IPS DF 4.7 (cell line): Measurements from ENCODE around the gene NHSL1.

Experiments used
- DNase-seq: peaks from one replicate; pipeline ENCODE4 v3.0.0-alpha.2; 2013; ENCODE audit warnings: low spot score; ENCODE audit errors: extremely low read depth

The NHSL1 gene

DNA sequence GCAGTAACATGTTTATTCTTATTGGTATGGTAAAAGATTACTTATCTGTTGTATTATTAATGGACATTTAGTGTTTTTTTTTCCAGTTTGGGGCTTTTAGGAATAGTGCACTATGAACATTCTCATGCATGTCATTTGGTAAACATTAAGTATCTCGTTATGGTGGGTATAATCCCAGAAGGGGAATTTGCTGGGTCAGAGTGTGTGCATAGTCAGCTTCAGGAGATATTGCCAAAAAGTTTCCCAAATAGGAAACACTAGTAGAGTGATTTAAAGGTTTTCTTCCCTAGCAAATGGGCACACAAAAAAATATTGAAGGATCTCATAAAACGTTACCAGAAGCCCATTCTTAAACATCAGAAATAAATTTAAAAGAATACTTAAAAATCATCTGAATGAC lies 25.2 kb upstream of the NHSL1 start:
- no peak for DNase-seq

DNA sequence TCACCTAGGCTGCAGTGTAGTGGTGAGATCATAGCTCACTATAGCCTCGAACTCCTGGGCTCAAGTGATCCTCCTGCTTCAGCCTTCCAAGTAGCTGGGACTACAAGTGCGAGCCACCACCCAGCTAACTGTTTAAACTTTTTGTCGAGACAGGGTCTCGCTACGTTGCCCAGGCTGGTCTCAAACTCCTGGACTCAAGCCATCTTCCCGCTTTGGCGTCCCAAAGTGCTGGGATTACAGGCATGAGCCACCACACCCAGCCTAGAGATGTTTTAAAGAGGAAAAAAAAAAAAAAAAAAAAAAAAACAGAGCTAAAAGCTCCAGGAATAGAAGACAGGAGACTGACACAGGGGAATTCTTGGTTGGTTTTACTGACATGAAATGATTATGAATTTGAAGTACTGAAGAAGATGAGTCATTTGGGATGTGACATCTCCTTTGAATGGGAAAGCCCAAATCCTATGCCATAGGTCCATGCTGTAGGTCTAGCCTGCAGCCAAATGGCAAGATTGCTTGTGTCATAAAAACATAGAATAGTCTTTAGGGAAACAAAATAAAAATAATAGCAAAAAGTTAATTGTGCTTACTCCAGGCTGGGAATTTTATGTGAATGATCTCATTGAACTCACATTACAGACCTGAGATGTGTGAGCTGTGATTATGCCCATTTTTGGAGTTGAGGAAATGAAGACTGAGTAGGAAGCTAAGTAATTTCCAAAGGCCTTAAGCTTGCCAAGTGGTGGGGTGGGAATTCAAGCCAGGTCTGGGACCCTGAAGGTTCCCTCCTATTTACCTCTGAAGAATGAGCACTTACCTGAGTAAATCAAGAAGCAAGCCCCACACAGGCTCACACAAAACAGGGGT lies 24.3 kb upstream of the NHSL1 start:
- no peak for DNase-seq

DNA sequence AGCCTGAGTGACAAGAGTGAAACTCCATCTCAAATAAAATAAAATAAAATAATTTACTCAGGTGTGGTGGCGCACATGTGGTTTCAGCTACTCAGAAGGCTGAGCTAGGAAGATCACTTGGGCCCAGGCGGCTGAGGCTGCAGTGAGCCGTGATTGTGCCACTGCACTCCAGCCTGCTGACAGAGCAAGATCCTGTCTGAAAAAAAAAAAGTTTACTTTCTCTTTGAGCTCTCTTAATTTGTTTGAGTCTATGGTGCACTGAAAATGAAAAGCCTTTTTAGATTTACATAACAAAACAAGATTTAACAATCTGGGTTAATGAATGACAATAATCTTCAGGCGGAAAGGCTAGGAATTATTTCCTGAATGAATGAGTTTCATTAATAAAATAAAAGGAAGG lies 23.3 kb upstream of the NHSL1 start:
- no peak for DNase-seq

DNA sequence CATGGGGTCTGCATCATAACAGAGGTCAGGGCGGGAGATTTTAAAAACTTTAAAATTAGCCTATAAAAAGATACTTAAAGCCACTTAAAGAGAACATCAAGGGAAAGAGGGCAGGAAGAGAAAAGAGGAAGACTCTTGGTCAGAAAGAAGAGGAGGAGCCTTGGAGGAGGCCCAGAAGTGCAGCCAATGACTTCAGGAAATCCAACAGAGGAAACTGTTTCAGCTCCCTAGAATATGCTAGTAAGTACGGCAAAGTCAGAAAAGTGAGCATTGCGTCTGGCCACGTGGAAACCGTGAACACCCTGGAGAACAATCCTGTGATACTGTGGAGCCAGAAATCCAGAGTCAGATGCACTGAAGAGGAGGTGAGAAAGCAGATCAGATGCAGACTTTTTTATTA lies 22.5 kb upstream of the NHSL1 start:
- DNase-seq = no peak

DNA sequence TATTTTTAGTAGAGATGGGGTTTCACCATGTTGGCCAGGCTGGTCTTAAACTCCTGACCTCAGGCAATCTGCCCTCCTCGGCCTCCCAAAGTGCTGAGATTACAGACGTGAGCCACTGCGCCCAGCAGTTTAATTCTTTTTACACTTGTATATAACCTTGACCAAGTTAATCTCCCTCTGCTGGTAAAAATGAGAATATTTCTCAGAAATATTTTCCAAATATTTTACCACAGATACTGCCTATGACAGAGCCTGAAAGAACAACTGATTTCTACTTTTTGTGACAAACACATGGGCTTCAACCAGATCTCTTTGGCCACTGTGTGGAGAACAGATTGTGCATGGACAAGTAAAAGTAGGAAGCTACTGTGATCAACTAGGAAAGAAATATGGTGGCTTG lies 21.2 kb upstream of the NHSL1 start:
- no peak for DNase-seq

DNA sequence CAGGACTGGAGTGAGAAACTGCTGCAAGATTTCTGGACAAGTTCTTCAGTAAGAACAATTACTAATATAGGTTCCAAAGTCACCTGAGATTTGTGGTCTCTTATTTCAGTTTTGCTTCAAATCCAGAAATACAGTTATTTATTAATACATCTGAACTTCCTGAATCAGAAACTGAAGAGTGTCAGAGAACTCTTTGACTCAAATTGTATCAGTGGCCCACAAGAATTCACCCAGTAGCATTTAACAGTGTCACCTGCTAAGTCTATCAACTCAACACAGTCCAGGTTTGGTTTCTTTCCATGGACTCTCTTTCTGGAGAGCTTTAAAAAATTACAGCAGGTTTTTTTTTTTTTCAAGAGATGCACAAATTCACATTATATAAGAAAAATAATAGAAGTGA lies 18.8 kb upstream of the NHSL1 start:
- no peak for DNase-seq

DNA sequence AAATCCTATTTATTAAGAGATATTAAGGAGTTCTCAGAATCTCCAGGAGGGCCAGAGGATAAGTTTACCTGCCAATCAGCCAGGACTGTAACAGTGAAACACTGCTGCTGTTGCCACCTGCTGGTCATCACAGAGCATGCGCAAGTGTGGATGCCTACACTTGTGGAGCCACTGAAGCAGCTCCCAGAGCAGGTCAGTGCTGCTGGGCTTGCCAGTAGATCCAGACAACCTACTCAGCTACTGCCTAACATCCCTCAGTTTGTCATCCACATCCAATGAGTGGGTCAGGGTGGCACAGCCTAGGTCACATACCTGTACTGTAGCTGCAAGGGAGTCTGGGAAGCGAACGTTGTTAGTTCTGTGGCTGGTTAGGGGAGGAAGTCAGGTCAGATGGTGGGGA lies 18.3 kb upstream of the NHSL1 start:
- DNase-seq = no peak

DNA sequence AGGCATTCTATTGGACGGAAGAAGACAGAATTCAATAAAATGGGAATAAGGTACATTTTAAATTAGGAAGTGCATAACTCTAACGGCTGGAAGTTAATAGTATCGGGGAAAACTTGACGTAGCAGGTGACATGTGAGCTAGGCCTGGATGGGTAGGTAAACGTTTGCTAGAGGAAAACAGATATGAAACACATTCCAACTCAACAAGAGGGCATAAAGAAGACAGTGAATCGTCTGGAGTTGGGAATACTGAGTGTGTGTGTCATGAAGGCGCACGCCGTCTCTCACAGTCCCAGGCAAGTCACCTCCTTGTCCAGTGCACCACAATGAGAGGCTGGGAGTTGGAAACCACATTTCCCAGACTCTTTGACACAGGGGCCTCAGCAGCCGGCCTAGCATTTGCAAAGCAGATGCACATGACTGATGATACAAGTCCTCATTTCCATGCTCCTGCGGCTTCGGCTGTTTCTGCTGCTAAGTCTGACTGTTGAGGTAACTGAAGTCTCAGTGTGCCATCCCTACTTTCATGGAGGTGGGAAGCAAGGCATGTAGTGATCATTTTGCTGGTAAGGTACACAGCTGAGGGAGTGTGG lies 16.5 kb upstream of the NHSL1 start:
- DNase-seq = no peak

DNA sequence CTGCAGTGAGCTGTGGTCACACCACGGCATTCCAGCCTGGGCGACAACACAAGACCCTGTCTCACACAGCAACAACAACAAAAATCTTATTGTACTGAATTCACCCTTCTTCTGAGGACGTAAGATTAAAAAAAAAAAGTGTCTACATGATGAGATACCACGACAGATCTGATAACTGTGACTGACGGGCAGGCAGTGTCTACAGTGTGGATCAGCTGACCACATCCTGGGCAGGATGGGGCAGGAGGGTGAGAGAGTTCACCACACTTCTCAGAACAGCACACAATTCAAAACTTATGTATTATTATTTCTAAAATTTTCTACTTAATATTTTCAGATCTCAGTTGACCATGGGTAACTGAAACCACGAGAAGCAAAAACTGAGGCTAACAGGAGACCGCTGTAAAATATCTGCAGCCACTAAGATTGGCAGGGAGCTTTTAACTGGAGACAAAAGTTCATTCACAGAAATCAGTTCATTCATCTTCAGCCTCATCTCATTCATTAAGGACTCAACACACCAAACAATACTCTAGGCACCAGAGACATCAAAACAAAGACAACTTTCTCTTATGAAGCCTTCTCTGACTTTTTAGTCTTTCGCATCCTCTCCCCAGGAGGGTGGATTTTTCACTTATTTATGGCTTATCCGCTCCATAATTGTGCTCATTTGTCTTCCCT lies 15.7 kb upstream of the NHSL1 start:
- no peak for DNase-seq

DNA sequence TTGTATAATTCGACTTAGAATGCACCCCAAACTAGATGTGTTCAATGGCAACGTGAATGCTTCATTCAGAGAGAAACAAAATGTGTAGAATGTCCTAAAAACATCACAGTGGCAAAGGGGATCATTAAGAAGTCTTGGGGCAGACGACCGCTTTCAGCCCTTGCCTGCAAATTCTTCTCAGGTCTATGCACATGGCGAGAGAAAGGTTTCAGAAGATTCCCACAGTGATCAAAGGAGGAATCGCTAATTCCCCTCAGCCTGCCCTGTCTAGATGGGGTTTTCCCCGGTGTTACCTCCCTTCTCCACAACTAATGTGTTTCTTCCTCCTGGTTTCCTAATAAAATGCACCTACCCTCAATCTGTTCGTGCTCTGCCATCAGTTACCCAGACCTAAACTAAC lies 13.3 kb upstream of the NHSL1 start:
- DNase-seq = no peak

DNA sequence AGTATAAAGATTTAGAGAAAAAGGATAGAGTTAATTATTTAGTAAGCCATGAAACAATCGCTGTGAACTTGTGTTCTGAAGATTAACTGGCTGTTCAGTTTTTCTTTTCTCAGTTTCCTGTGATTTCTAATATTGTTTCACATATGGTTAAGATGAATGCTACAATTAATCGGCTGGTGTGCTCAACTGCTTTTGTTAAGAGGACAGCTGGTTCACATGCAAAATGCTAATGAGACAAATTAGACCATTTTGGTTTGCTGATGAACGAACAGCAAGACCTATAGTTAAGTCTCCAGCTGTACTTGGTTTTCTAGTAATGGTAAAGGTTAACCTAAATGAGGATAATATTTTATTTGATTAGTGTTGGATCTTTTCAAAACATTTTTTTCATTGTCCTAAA lies 10.8 kb upstream of the NHSL1 start:
- DNase-seq = no peak

DNA sequence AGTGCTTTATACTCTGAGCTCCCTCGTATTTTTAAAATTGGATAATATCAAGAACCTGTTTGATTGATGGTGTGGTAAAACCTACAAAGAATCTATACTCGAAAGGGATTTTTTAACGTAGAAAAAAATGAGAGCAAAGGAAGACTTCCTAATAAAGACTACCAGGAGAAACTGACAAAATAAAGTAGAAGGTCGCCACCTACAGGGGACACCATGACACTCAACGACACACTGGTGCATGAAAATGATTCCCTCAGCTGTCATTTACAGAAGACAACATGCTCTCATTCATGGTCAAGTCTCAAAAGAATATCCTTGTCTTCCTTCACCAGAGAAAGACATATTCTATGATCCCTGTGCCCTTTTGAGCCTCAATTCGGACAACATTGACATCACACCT lies 10.1 kb upstream of the NHSL1 start:
- DNase-seq = no peak

DNA sequence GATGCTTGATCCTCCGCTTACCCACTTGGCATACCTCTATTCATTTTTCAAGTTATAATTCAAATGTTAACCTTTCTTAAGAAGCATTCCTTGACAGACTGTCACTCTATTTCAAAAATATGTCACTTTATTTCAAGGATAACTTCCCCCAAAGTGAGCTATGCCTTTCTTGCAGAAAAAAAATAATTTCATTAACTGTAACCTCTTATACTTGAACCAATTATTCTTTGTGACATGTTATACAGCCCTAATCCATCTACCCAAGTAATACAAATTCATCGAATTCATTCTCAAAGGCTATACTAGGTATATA lies 9.3 kb upstream of the NHSL1 start:
- no peak for DNase-seq

DNA sequence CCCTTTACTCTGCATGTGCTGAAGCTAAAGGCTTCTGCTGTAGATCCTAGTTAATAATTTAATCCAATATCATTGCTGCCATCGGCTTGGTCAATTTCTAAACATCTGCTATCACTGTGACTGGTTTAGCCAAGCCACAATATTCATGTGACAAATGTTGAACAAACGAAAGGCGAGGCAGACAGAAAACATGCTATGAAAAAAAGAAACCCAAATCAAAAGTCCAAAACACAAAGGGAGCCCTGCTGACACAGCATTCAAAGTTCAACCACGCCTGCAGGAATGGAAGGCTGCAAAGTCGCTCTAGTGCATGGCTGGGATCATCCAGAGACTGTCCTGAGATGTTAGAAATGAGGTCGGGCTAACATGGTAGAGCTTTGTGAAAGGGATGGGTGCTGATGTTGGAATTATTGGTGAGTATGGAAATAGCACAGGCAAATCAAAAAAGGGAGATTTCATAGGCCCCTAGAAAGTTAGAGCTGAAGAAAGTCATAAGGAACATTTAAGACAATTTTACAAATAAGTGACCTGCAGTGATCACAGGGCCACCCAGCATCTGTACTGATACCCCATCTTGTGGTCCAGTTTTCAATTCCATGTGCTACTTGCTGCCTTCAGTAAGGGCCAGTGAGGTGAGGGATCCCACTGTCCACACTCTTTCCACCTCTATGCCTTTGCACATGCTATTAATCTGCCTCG lies 8.8 kb upstream of the NHSL1 start:
- DNase-seq = no peak

DNA sequence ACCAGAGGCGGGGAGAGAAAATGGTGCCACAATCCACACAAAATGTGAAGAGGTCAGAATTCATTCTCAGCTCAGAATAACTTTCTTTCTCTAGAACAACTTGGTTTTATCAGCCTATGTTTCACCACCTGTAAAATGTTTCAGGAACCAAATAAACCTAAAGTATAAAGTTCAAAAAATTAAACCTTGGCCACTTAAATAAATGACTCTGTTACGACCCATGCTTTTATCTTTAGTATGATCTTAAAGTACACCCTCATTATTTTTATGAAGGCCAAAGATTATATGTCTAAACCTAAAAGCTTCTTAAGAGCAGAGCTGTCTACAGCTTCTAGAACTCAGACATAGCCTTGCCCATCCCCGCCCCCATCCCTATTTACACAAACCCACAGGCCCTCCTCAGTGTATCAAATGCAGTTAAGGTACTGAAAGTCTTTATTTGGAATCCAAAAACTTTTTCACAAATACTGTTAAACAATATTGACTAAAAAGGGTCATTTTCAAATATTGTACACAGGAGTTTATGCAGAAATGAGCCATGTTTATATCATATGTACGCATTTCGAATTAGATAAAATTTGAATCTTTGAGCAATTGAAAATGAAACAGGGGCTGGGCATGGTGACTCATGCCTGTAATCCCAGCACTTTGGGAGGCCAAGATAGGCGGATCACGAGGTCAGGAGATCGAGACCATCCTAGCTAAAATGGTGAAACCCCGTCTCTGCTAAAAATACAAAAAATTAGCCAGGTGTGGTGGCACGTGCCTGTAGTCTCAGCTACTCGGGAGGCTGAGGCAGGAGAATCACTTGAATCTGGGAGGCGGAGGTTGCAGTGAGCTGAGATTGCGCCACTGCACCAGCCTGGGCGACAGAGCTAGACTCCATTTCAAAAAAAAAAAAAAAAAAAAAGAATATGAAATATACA lies 5.7 kb upstream of the NHSL1 start:
- no peak for DNase-seq

DNA sequence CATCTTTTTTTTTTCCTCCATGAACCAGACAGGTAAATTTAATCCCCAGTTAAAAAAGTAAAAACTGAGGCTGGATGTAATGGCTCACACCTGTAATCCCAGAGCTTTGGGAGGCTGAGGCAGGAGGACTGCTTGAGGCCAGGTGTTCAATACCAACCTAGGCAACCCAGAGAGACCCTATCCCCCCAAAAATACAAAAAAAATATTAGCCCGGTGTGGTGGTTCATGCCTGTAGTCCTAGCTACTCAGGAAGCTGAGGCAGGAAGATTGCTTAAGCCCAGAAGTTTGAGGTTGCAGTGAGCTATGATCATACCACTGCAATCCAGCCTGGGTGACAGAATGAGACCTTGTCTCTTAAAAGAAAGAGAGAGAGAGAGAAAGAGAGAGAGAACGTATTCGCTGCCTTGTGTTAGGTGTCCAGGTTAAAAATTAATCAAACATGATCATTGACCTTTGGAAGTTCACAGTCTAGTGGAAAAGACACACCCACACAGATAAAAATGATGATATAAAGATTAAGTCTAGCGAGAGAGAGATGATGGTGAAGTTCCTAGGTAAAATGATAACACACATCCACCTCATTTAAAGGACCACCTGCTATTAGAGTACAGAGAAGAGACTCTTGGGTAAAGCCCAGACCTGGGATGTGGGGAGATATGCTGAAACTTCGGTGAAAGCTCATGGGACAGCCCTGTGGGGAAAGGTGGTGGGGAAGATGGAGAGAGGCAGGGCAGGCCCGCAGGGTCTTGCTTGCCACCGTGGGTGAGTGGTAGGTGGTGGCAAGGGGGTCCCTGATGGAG lies 4.8 kb upstream of the NHSL1 start:
- DNase-seq = no peak

DNA sequence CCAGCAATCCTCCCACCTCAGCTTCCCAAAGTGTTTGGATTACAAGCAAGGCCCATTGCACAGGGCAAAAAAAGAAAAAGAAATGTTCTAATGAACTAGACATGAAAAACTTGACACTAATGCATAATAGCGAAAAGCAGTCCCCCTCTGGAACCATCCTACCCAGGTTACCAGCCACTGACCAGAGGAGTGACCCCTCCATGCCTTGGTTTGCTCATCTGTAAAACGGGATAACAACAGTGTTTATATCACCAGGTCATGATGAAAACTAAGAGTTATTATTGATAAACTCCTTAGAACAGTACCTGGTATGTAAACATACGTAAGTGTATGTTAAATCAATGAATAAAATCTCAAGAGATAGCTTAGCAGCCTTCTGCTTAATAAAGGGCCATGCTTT lies 3.3 kb upstream of the NHSL1 start:
- DNase-seq = no peak

DNA sequence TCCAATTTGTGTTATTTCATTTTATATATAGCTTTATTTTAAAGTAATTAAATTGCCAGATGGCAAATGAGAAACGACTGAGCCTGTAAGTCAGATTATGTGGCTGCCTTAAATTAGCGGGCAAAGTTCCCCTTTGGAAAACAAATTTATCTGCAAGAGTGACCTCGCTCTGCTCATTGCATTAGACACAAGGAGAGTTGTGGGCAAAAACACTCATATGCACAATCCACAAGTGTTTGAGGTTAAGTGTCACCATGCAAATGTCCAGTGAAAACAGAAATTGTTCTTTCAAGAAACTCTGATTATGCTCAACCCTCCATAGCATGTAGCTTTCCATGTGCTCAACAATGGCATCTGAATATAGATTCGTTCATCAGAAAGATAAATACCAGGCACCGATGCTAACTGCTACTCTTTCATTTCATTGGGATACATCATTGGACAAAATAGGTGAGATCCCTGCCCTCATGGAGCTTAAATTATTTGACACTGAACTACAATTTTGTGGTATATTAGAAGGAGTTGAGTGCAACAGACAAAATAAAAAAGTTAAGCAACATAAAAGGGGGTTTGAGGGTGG lies 1.7 kb upstream of the NHSL1 start:
- no peak for DNase-seq

DNA sequence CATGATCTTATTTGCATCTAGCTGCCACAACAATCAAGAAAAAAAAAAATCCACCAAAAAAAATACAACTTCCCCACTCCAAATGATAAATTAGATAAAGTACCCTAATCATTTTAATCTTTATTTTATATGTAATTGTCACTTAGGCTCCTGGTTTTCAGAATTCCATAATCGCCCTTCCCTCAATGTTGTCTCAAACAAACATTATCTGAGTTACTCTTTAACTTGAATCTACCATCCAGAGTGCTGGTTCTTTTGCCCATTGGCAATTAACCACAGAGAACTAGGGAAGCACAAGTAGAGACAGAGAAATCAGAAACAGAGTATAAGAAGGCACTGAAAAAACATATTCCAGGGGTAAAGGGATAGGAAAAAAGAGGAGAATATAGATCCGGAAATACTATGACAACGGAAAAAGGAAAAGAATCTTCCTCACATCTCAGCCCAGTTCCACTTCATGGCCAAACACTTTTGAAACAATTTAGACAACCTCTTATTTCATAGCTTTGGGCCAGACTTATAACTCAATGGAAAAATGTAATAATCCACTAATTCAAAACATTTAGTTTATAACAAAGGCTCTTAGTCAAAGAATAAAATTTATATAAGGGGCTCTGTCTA lies 861 bp upstream of the NHSL1 start:
- DNase-seq = no peak
